B cell (primary cell): ENCODE data around the gene MAN2B1.

Experiments used
- EZH2 ChIP-seq: IDR thresholded peaks from 2 replicates; pipeline ENCODE4 v1.6.1; 2012; ENCODE audit warnings: borderline replicate concordance, low read depth, mild to moderate bottlenecking, moderate library complexity, low read length; ENCODE audit not compliant: insufficient read depth, poor library complexity, severe bottlenecking
- TF ChIP-seq, protein P1 (sequence below): fragments of 200-600 bp; IDR thresholded peaks from one replicate; pipeline ENCODE4 v1.8.0; 2022; ENCODE audit warnings: antibody characterized with exemption, mild to moderate bottlenecking

DNA sequence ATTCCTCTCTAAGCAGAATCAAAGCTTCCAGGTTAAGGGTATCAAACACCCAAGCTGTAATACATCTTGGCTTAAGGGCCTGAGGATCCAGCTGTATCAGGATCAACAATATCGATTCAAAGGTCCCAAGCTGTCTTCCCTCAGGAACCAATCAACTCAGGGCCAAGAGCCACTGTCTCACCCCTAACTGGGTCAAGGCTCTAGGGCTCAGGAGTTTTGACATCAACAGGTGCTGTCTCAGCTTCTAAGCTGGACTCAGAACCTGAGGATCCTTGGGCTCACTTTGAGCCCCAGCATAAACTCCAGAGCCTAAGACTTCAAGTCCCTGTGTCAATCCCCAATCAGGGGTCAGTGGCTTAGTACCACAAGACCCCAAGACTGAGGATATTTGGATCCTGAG lies 29.0 kb upstream of the MAN2B1 start:
- TF ChIP-seq, protein P1, sequence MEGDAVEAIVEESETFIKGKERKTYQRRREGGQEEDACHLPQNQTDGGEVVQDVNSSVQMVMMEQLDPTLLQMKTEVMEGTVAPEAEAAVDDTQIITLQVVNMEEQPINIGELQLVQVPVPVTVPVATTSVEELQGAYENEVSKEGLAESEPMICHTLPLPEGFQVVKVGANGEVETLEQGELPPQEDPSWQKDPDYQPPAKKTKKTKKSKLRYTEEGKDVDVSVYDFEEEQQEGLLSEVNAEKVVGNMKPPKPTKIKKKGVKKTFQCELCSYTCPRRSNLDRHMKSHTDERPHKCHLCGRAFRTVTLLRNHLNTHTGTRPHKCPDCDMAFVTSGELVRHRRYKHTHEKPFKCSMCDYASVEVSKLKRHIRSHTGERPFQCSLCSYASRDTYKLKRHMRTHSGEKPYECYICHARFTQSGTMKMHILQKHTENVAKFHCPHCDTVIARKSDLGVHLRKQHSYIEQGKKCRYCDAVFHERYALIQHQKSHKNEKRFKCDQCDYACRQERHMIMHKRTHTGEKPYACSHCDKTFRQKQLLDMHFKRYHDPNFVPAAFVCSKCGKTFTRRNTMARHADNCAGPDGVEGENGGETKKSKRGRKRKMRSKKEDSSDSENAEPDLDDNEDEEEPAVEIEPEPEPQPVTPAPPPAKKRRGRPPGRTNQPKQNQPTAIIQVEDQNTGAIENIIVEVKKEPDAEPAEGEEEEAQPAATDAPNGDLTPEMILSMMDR = no peak
- no peak for TF ChIP-seq EZH2
